Neuronal stem cell (in vitro differentiated cells): ENCODE data around the gene ART4.

ENCODE experiments used
- DNase-seq: peaks from one replicate; pipeline ENCODE4 v3.0.0-alpha.2; 2013; ENCODE audit warnings: low spot score
- H2AFZ ChIP-seq: one replicate; pipeline ENCODE4 v1.6.1; 2013; ENCODE audit warnings: mild to moderate bottlenecking, low read length, inconsistent platforms
- H2AK5ac ChIP-seq: 2 replicates; pipeline ENCODE4 v1.6.1; 2013; ENCODE audit warnings: low read depth, mild to moderate bottlenecking, inconsistent platforms, low read length, moderate library complexity, mixed read lengths
- H2BK120ac ChIP-seq: 2 replicates; pipeline ENCODE4 v1.6.1; 2013; ENCODE audit warnings: low read depth, mild to moderate bottlenecking, inconsistent platforms, low read length, moderate library complexity, mixed read lengths
- H2BK12ac ChIP-seq: one replicate; pipeline ENCODE4 v1.6.1; 2013; ENCODE audit warnings: low read length, inconsistent platforms
- H2BK15ac ChIP-seq: 2 replicates; pipeline ENCODE4 v1.6.1; 2013; ENCODE audit warnings: mild to moderate bottlenecking, low read length, inconsistent platforms, mixed read lengths
- H2BK5ac ChIP-seq: one replicate; pipeline ENCODE4 v1.6.1; 2013; ENCODE audit warnings: inconsistent platforms, mild to moderate bottlenecking, low read length, moderate library complexity
- H3K14ac ChIP-seq: one replicate; pipeline ENCODE4 v1.6.1; 2013; ENCODE audit warnings: low read length, inconsistent platforms
- H3K18ac ChIP-seq: 2 replicates; pipeline ENCODE4 v1.6.1; 2013; ENCODE audit warnings: low read length, inconsistent platforms
- H3K23ac ChIP-seq: 2 replicates; pipeline ENCODE4 v1.6.1; 2013; ENCODE audit warnings: low read depth, mild to moderate bottlenecking, mixed read lengths, low read length, inconsistent platforms; ENCODE audit not compliant: poor library complexity
- H3K27ac ChIP-seq: replicated peaks from 3 replicates; pipeline ENCODE4 v1.5.1; 2013; ENCODE audit warnings: low read length, inconsistent platforms
- H3K27me3 ChIP-seq, 3 experiments: 2 replicates each; pipeline ENCODE4 v1.6.1; 2013; ENCODE audit warnings: low read length in 3 of 3, mild to moderate bottlenecking in 2 of 3, inconsistent platforms in 1 of 3, low read depth in 1 of 3, mixed read lengths in 1 of 3, moderate library complexity in 1 of 3; ENCODE audit not compliant: control insufficient read depth in 3 of 3, insufficient read depth in 3 of 3
- H3K36me3 ChIP-seq, 2 donors: replicated peaks in 1 of 2; 2 replicates each; pipeline ENCODE4 v1.6.1; 2013; ENCODE audit warnings: low read length in 2 of 2; ENCODE audit not compliant: control insufficient read depth in 2 of 2, insufficient read depth in 2 of 2
- H3K4ac ChIP-seq: 2 replicates; pipeline ENCODE4 v1.6.1; 2013; ENCODE audit warnings: inconsistent platforms, mild to moderate bottlenecking, low read length, moderate library complexity
- H3K4me1 ChIP-seq, 2 donors: 1 replicate in 1 of 2; 2 replicates in 1 of 2; pipeline ENCODE4 v1.6.1; 2013; ENCODE audit warnings: low read length in 2 of 2, low read depth in 1 of 2; ENCODE audit not compliant: control insufficient read depth in 2 of 2, insufficient read depth in 1 of 2
- H3K4me2 ChIP-seq: one replicate; pipeline ENCODE4 v1.6.1; 2013; ENCODE audit warnings: mild to moderate bottlenecking, low read length, inconsistent platforms; ENCODE audit not compliant: insufficient read depth, poor library complexity, severe bottlenecking
- H3K4me3 ChIP-seq, 2 donors: 2 replicates each; pipeline ENCODE4 v1.5.1; 2013; ENCODE audit warnings: low read length in 2 of 2, mild to moderate bottlenecking in 2 of 2, inconsistent platforms in 1 of 2, moderate library complexity in 1 of 2
- H3K79me1 ChIP-seq: one replicate; pipeline ENCODE4 v1.6.1; 2013; ENCODE audit warnings: low read depth, mild to moderate bottlenecking, inconsistent platforms, low read length, moderate library complexity
- H3K9ac ChIP-seq: one replicate; pipeline ENCODE4 v1.6.1; 2013; ENCODE audit warnings: mild to moderate bottlenecking, low read depth, low read length, inconsistent platforms; ENCODE audit not compliant: poor library complexity
- H3K9me3 ChIP-seq, 2 donors: replicated peaks in 1 of 2; 2 replicates each; pipeline versions ENCODE3 to v1.6.1; 2013; ENCODE audit warnings: low read length in 2 of 2, mild to moderate bottlenecking in 2 of 2, inconsistent platforms in 1 of 2, low read depth in 1 of 2, mixed read lengths in 1 of 2, moderate library complexity in 1 of 2; ENCODE audit not compliant: control insufficient read depth in 2 of 2, insufficient read depth in 1 of 2
- H4K8ac ChIP-seq: one replicate; pipeline ENCODE4 v1.6.1; 2013; ENCODE audit warnings: low read depth, mild to moderate bottlenecking, inconsistent platforms, low read length, moderate library complexity
- H4K91ac ChIP-seq: one replicate; pipeline ENCODE4 v1.6.1; 2013; ENCODE audit warnings: low read length, low read depth, mild to moderate bottlenecking, inconsistent platforms; ENCODE audit not compliant: poor library complexity
- WGBS, 2 donors: extraction: QIAGEN DNeasy Blood & Tissue Kit; methylation state at CpG; one replicate each; pipeline ENCODE4 v1.1.7; 2013; ENCODE audit warnings: missing lambda C conversion rate in 2 of 2, mixed read lengths in 1 of 2; ENCODE audit not compliant: insufficient read length in 2 of 2, insufficient replicate concordance in 1 of 2; ENCODE audit errors: extremely low coverage in 2 of 2; 5-methylcytosine and 5-hydroxymethylcytosine counted together

The ART4 gene

DNA sequence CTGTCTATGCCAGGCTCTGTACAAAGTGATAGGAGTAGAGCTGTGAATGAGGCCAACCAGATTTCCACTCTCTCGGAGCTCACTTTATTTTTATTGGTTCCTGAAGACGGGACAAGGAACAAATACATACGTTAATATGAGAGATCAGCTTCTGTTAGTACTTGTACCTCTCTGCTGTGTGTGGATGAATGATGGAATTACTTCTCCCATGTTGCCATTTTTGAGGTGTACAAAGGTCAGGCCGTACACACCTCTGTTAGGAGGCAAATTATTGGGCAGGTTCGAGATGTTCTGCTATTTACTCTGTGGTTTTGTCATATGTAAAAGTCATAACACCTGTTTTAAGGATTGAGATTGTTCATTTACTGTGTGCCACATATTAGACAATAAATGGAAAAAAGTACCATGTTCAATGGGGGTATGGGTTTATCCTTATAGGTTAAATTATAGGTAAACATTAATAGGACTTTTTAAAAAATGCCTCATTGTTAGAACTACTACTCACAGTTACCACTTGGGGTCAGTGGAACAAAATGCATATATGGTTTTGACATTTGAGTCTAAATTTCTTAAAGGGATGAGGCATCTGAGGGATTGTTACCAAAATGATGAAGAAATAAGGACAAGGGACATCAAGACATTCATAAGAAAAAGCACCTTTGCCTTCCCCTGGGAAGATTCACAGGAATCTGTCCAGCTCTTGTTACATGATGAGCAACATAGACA, 66.9 kb downstream of the ART4 start:
- Histone ChIP-seq H4K8ac (no peak overlapping the region), H3K36me3 (no peaks in the 10 kb centered on the region), H2BK120ac (no peak overlapping the region), H3K23ac (no peak overlapping the region), H2AK5ac (no peak overlapping the region), H2BK5ac (no peak overlapping the region), H3K18ac (no peak overlapping the region), H3K14ac (no peak overlapping the region), H3K4ac (no peak overlapping the region), H3K79me1 (no peaks in the 10 kb centered on the region), H4K91ac (no peak overlapping the region), H3K27ac (no peak overlapping the region), H3K4me3 (no peak overlapping the region), H3K9ac (no peak overlapping the region), H3K9me3 (peaks cover 0 to 2% of the 10 kb centered on the region in 2 donors), H3K27me3 (peaks cover 0 to 5% (median 0%) of the 10 kb centered on the region in 3 experiments), H2BK15ac (no peak overlapping the region), H3K4me1 (peaks cover 0 to 5% of the 10 kb centered on the region in 2 donors), H2BK12ac (no peak overlapping the region), H2AFZ (peak overlapping the region; percentile 46), H3K4me2 (no peak overlapping the region)
- WGBS, 2 donors: no CpG with 5 or more reads among the region's 5 CpGs
- no peak for DNase-seq

DNA sequence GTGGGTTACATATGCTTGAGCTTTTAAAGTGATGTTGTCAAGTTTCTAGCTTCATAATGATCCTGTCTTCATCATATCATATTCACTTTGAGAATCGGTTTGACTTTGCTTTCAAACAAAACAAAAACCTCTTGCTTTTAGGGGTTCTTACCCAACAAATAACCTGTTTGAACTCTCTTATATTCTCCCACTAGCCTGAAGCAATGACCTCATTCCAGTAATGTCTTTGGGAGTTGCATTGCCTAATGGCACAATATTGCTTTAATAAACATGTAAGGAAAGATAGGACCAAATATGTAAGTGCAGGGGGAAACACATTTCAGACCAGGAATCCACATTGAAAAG, 67.7 kb downstream of the ART4 start:
- no peak overlapping the region for H3K4ac ChIP-seq
- no peak overlapping the region for H3K4me3 ChIP-seq
- no peaks in the 10 kb centered on the region for H3K36me3 ChIP-seq
- no peak overlapping the region for H4K8ac ChIP-seq
- DNase-seq: no peak
- no peak overlapping the region for H2BK12ac ChIP-seq
- H2BK5ac ChIP-seq: no peak overlapping the region
- no peak overlapping the region for H2AFZ ChIP-seq
- no peak overlapping the region for H4K91ac ChIP-seq
- peaks cover 2% of the 10 kb centered on the region for H3K79me1 ChIP-seq
- no CpG with 5 or more reads among the region's 1 CpG for WGBS, 2 donors
- H3K9me3 ChIP-seq: peaks cover 0 to 7% of the 10 kb centered on the region in 2 donors
- no peak overlapping the region for H2BK15ac ChIP-seq
- H3K23ac ChIP-seq: no peak overlapping the region
- H3K27me3 ChIP-seq: peaks cover 0 to 9% (median 0%) of the 10 kb centered on the region in 3 experiments
- no peak overlapping the region for H3K18ac ChIP-seq
- H2AK5ac ChIP-seq: no peak overlapping the region
- H3K4me1 ChIP-seq: peaks cover 0 to 5% of the 10 kb centered on the region in 2 donors
- no peak overlapping the region for H3K4me2 ChIP-seq
- no peak overlapping the region for H3K9ac ChIP-seq
- H3K14ac ChIP-seq: no peak overlapping the region
- no peak overlapping the region for H3K27ac ChIP-seq
- no peak overlapping the region for H2BK120ac ChIP-seq
